HTR-8/SVneo (cell line): ENCODE data around the gene PAK4.
"Not testable (repeated sequence)": the region's sequence is repeated elsewhere in the genome, so short reads cannot be mapped to it uniquely, and the experiment has no call there.

ENCODE experiments used
- DNase-seq: peaks from one replicate; pipeline ENCODE4 v3.0.0; 2011; ENCODE audit warnings: low spot score, mixed read lengths; ENCODE audit not compliant: insufficient read length
- FAIRE-seq: peaks from 2 replicates; lab custom pipeline; 2011; peaks lifted over from hg19 to GRCh38; lab: Jason Lieb, UNC

Gene PAK4

DNA sequence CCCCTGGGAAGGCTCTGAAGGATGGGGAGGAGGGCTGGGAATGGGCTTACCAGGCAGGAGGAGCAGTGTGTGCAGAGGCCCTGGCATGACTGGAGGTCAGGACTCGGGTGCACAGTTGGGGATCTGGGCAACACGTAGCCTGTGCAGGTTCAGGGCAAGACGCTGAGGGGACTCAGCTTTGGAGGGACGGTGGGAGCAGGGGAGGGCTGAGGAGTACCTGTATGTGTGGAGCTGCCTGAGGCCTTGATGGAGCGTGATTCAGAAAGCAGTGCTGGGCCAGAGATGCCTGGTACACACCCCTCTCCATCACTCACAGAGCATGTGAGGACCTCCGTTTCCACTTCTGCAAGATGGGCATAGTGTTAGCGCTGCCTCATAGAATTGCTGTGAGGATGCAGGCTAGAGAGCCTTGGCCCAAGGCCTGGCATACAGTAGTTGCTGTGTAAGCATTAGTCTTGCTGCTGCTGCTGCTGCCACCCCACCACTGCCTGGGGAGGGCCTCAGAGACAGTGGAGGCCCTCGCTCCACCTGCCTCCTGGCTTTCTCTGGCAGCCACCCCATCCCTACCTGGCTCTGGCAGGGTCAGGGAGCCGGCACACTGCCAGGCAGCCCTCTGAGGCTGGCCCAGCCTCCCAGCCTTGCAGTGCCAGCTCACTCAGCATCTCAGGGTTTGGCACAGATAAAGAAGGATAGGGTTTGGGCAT lies 2.4 kb downstream of the PAK4 start:
- no peak for FAIRE-seq

DNA sequence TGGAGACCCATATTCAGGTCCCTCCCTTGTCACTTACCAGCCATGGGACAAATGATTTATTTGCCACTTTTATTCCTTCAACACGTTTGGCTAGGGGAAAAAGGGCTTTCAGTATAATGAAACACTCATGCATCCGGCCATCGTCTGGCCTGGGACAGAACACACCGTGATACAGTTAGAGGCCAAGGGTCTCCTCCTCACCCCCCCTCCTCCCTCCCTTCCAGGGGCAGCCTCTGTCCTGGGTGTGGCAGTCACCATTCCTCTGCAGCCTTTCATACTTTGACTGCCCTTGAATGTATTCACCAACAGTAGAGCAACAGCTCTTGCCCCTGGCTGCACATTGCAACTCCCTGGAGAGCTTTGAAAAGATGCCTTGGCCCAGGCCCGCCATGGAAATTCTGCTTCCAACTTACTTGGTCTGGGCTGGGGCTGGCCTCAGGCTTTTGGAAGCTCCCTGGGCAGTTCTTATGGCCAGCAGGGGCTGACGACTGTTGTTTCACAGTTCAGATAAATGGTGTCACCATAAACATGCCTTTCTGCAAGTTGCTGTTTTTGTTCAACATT lies 3.0 kb downstream of the PAK4 start:
- no peak for FAIRE-seq
- no peak for DNase-seq

More for the DNA sequence above, 2.4 kb downstream of the PAK4 start:
- no peak for DNase-seq

- FAIRE-seq: no peak
- no peak for DNase-seq
These were observed 3.5 kb downstream of the PAK4 start for GRCh38 chr19:39129116-39129515.

DNA sequence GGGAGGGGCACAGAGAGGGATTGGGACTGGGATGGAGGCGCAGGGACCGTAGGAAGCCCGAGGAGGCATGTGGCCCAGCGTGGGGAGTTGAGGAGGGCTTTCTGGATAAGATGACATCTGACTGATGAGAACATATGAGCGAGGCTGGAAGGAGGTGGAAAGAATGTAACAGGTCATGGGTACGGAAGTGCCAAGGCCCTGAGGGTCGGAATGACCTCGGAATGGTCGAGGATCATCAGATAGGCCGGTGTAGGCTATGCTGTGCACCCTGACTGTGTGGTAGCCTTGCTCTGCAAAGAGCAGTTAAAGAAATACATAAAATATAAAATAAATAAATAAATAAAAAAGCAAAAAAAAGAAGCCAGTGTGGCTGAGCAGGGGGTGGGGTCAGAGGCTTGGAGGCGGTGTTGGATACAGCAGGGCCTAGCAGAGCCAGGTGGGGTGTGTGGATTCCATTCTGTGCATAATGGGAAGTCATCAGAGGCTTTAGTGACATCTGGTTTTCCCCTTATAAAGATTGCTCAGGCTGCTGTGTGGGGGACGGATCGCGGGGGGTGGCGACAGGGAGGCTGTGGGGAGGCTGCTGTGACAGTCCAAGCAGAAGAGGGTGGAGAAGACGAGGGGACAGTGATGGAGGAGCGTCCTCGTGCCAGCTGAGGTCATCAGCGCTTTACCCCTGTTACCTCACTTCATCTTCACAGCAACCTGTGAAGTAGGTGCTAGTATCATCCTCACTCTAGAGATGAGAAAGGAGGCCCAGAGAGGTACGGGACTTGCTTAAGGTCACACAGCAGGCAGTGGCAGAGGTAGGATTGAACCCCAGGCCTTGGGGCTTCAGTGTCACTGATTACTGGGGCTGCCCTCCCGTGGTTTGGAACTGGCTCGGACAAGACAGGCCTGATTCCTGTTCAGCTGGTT lies 5.0 kb downstream of the PAK4 start:
- FAIRE-seq (no peak), DNase-seq (no peak)

DNA sequence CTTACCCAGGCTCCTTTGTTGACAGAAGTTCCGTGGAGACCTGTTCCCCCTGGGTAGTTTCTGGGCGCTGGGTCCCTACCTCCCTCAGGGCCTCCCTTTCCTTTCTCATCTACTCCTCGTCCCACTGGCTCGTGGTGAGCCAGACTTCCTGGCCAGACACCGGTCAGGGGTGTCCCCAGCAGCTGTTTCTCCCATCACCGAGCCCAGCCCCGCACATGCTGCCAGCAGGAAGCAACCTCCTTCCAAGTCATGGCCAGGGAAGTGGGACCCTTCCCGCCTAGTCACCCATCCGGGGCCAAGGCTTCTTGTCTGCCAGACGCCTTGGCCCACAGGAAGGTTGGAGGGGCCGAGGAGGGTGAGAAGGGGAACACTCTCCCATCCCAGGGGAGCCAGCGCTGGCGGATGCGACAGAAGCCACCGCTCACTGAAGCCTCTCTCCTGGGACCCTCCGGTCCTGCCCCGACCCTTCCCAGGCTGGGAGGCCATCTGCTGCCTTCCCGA lies 5.7 kb downstream of the PAK4 start:
- DNase-seq (no peak), FAIRE-seq (no peak)

- no peak for DNase-seq
- FAIRE-seq: peak; percentile 55
These were observed 6.9 kb downstream of the PAK4 start for GRCh38 chr19:39132344-39132969.

DNA sequence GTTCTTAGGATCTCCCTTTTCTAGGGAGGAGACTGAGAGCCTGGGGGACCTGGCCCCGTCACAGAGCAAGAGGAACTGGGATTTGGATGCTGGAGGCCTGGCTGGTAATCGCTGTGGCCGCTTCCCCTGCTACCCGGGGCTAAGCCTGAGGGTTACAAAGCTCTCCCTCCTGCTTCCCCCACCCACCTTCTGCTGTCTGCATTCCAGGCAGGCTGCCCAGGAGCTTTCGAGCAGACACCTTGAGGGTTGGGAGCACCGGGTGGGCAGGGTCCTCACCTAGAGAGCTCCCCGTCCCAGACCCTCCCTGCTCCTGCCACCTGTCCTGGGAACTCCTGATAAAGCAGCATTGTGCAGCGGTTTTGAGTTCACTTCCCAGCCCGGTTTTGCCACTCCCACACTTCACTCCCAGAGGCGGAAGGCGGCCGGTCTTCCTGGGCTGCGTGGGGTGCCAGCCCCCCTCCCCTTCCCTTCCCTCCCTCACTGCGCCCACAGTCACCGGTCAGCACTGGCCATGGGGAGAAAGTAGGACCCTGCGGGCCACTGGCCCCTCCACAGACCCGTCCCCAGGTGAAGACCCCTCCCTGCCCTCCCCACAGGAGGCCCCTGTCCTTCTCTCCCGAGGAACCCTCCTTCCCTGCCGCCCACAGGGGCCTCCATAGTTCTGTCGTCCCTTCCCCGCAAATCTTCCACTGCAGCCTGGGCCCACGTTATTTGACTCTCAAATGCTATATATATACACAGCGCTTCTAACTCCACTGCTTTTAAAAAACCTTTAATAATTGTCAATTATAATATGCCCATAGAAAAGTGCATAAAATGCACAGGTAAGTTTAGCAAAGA lies 8.1 kb downstream of the PAK4 start:
- no peak for FAIRE-seq
- no peak for DNase-seq

- FAIRE-seq (no peak), DNase-seq (no peak)
These were observed 10.1 kb downstream of the PAK4 start for GRCh38 chr19:39135701-39136100.

- no peak for FAIRE-seq
- DNase-seq: no peak
These were observed 10.8 kb downstream of the PAK4 start for GRCh38 chr19:39136225-39136940.

- FAIRE-seq (no peak), DNase-seq (no peak)
These were observed 11.5 kb downstream of the PAK4 start for GRCh38 chr19:39137131-39137530.

- FAIRE-seq: no peak
- no peak for DNase-seq
These were observed 12.9 kb downstream of the PAK4 start for GRCh38 chr19:39138221-39139211.

DNA sequence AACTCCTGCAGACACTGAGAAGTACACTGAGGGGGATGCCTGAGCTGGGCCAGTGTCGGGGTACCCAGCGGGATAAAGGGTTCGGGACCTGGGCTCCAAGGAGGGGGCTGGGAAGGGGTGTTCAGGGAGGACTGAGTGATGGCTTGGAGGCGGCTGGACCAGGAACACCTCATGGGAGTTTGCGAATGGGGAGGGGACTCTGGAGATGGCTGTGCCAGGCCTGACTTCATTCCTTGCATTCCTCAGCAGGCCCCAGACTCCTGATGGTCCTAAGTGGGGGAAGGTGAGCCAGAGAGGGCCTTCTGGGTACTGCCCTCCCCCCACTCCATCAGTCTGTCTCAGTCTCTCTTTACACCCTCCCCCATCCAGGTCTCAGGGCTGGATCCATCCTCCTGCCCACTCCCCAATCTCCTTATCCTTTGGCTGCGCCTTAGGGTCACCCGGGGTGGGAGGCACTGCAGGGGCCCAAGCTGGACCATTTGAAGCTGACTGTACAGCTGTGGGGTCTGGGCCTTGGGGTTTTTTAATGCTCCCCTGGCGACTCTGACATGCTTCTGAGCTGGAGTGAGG lies 13.8 kb downstream of the PAK4 start:
- DNase-seq: no peak
- FAIRE-seq: no peak

DNA sequence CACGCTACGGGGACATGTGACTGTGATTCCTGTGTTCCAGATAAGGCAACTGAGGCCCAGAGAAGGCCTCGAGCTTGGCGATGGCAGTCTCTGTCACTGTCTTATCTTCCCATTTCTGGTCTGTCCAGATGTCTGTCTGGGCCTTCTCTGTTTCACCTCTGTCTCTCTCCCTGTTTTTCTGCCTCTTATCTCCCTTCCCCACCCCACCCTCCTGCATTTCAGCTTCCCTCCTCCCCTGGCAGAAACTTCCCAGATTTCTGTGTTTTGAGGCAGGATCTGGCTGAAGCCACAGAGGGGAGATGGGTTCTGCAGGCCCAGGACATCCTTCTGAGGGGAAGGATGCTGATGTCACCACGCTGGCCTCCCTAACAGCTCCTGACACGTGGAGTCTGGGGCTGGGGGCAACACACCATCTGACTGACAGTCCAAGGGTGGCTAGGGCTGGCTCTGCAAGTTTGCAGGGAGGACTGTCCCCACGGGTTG lies 14.4 kb downstream of the PAK4 start:
- DNase-seq (no peak), FAIRE-seq (no peak)

- DNase-seq (no peak), FAIRE-seq (no peak)
These were observed 15.0 kb downstream of the PAK4 start for GRCh38 chr19:39140594-39140993.

- DNase-seq (no peak), FAIRE-seq (no peak)
These were observed 16.3 kb downstream of the PAK4 start for GRCh38 chr19:39141929-39142328.

- no peak for FAIRE-seq
These were observed 17.0 kb downstream of the PAK4 start for GRCh38 chr19:39142630-39143029.

GRCh38 chr19:39143757-39144289 lies 18.2 kb downstream of the PAK4 start:
- DNase-seq, FAIRE-seq: not testable (repeated sequence)

More at GRCh38 chr19:39142630-39143029, 17.0 kb downstream of the PAK4 start:
- DNase-seq: no peak
